SK-N-SH (cell line): ENCODE results near the gene ANTKMT. TPM values are rescaled to one million over a fixed set of nuclear protein-coding genes. Genes with fewer than 3 reads are reported as not detected.

Experiments
- CTCF ChIA-PET: fragments of 300-600, 350-600 bp; formaldehyde crosslinking; extraction: SDS; loops from one replicate; lab custom pipeline; 2021; lab: Yijun Ruan, JAX
- POLR2A ChIA-PET: fragments of 350-600 bp; sonication (Branson Sonifier 250); formaldehyde crosslinking; extraction: SDS; loops from one replicate; lab custom pipeline; 2020; ENCODE audit warnings: antibody characterized with exemption, inconsistent platforms; lab: Yijun Ruan, JAX
- DNase-seq: peaks from one replicate; pipeline ENCODE4 v3.0.0; 2012
- H2AFZ ChIP-seq: fragments of 200-600 bp; sonication (generic); 2 replicates; pipeline ENCODE4 v1.8.1; 2016; ENCODE audit warnings: antibody characterized with exemption, mild to moderate bottlenecking, low read depth
- H3F3A ChIP-seq: fragments of 200-600 bp; sonication (generic); replicated peaks from 2 replicates; pipeline ENCODE3; 2016; ENCODE audit warnings: antibody characterized with exemption, mild to moderate bottlenecking; ENCODE audit not compliant: insufficient read depth
- H3K27ac ChIP-seq, 2 experiments: fragments of 200-500 bp in 1 of 2; fragments of 200-600 bp in 1 of 2; sonication (Bioruptor generic) in 1 of 2; sonication (generic), shearing (Covaris generic) in 1 of 2; 2 replicates each; pipeline versions ENCODE4 v1.5.1 to v1.6.1; 2014 to 2016; ENCODE audit warnings: low read depth in 2 of 2, inconsistent platforms in 1 of 2, low read length in 1 of 2, mild to moderate bottlenecking in 1 of 2, mixed read lengths in 1 of 2
- H3K27me3 ChIP-seq: fragments of 200-600 bp; sonication (generic), shearing (Covaris generic); 2 replicates; pipeline ENCODE4 v1.6.1; 2016; ENCODE audit warnings: mixed run types; ENCODE audit not compliant: insufficient read depth
- H3K36me3 ChIP-seq, 2 experiments: fragments of 200-500 bp in 1 of 2; fragments of 200-600 bp in 1 of 2; sonication (Bioruptor generic) in 1 of 2; sonication (generic) in 1 of 2; replicated peaks in 1 of 2; 2 replicates each; pipeline versions ENCODE3 to v1.5.1; 2014 to 2016; ENCODE audit warnings: low read length in 1 of 2, mild to moderate bottlenecking in 1 of 2; ENCODE audit not compliant: insufficient read depth in 2 of 2, control insufficient read depth in 1 of 2
- H3K4me1 ChIP-seq, 2 experiments: fragments of 200-500 bp in 1 of 2; fragments of 200-600 bp in 1 of 2; sonication (Bioruptor generic) in 1 of 2; sonication (generic), shearing (Covaris generic) in 1 of 2; 2 replicates each; pipeline versions ENCODE4 v1.5.1 to v1.6.1; 2014 to 2016; ENCODE audit warnings: low read depth in 1 of 2, low read length in 1 of 2, mixed run types in 1 of 2; ENCODE audit not compliant: insufficient read depth in 2 of 2, control insufficient read depth in 1 of 2
- H3K4me2 ChIP-seq: fragments of 200-600 bp; sonication (generic), shearing (Covaris generic); 2 replicates; pipeline ENCODE4 v1.6.1; 2017; ENCODE audit warnings: mixed run types
- H3K4me3 ChIP-seq, 2 experiments: fragments of 200-500 bp in 1 of 2; fragments of 200-600 bp in 1 of 2; sonication (Bioruptor generic) in 1 of 2; sonication (generic), shearing (Covaris generic) in 1 of 2; 2 replicates each; pipeline versions ENCODE4 v1.5.1 to v1.8.1; 2014 to 2016; ENCODE audit warnings: low read depth in 2 of 2, inconsistent platforms in 1 of 2, low read length in 1 of 2, mild to moderate bottlenecking in 1 of 2, mixed read lengths in 1 of 2, moderate library complexity in 1 of 2
- H3K79me2 ChIP-seq: fragments of 200-600 bp; sonication (generic); 2 replicates; pipeline ENCODE4 v1.8.1; 2017; ENCODE audit warnings: mild to moderate bottlenecking; ENCODE audit not compliant: insufficient read depth
- H3K9ac ChIP-seq: fragments of 200-600 bp; sonication (generic); 2 replicates; pipeline ENCODE4 v1.6.1; 2017; ENCODE audit warnings: mixed run types
- H3K9me2 ChIP-seq: fragments of 200-600 bp; sonication (generic); 2 replicates; pipeline ENCODE4 v1.6.1; 2017; ENCODE audit warnings: mixed run types
- H3K9me3 ChIP-seq: fragments of 200-600 bp; sonication (generic); 2 replicates; pipeline ENCODE4 v1.6.1; 2017; ENCODE audit warnings: mixed run types, mild to moderate bottlenecking, moderate library complexity
- H4K20me1 ChIP-seq: fragments of 200-600 bp; sonication (generic); 2 replicates; pipeline ENCODE4 v1.6.1; 2017; ENCODE audit warnings: mild to moderate bottlenecking, mixed run types; ENCODE audit not compliant: insufficient read depth
- MAX ChIP-seq: IDR thresholded peaks from 2 replicates; pipeline ENCODE4 v1.4.0; 2012; ENCODE audit warnings: low read depth
- NFIC ChIP-seq: IDR thresholded peaks from 2 replicates; pipeline ENCODE4 v1.4.0; 2012; ENCODE audit warnings: borderline replicate concordance
- POLR2AphosphoS5 ChIP-seq: IDR thresholded peaks from 2 replicates; pipeline ENCODE4 v1.6.1; 2012; ENCODE audit warnings: low read depth, low read length
- RAD21 ChIP-seq: IDR thresholded peaks from 2 replicates; pipeline ENCODE4 v1.6.1; 2012; ENCODE audit warnings: mild to moderate bottlenecking, low read length
- REST ChIP-seq: IDR thresholded peaks from 2 replicates; pipeline ENCODE4 v1.6.1; 2012; ENCODE audit warnings: mild to moderate bottlenecking, low read depth, low read length, moderate library complexity
- SIN3A ChIP-seq: IDR thresholded peaks from 2 replicates; pipeline ENCODE4 v1.6.1; 2012; ENCODE audit warnings: low read depth, mild to moderate bottlenecking, low read length, moderate library complexity, borderline replicate concordance
- SMC3 ChIP-seq: IDR thresholded peaks from 2 replicates; pipeline ENCODE4 v1.6.1; 2012; ENCODE audit warnings: low read depth, low read length, improper control_type of control experiment
- TEAD4 ChIP-seq: IDR thresholded peaks from 2 replicates; pipeline ENCODE4 v1.4.0; 2012; ENCODE audit warnings: mild to moderate bottlenecking, borderline replicate concordance; ENCODE audit not compliant: insufficient read depth
- WGBS: methylation state at CpG from one replicate; pipeline ENCODE4 v1.1.6; 2017; ENCODE audit warnings: low lambda C conversion rate; 5-methylcytosine and 5-hydroxymethylcytosine counted together
- polyA plus RNA-seq, 3 experiments: library from polyadenylated mRNA; depleted of rRNA; stranded (reverse); fragments of >200 nt; gene quantifications; 2 replicates each; pipeline ENCODE4 v1.2.3, GENCODE V29; 2012
- TF ChIP-seq, protein P1 (sequence below): fragments of 200-600 bp; sonication (generic); IDR thresholded peaks from 2 replicates; pipeline ENCODE4 v1.6.1; 2017; ENCODE audit warnings: antibody characterized with exemption, mild to moderate bottlenecking, moderate library complexity
- TF ChIP-seq, protein P2 (sequence below): IDR thresholded peaks from 2 replicates; pipeline ENCODE4; 2012

ANTKMT gene
- polyA plus RNA-seq, 1 of the 3 experiments (the other 2 are of a cell fraction): 57.4 TPM

DNA sequence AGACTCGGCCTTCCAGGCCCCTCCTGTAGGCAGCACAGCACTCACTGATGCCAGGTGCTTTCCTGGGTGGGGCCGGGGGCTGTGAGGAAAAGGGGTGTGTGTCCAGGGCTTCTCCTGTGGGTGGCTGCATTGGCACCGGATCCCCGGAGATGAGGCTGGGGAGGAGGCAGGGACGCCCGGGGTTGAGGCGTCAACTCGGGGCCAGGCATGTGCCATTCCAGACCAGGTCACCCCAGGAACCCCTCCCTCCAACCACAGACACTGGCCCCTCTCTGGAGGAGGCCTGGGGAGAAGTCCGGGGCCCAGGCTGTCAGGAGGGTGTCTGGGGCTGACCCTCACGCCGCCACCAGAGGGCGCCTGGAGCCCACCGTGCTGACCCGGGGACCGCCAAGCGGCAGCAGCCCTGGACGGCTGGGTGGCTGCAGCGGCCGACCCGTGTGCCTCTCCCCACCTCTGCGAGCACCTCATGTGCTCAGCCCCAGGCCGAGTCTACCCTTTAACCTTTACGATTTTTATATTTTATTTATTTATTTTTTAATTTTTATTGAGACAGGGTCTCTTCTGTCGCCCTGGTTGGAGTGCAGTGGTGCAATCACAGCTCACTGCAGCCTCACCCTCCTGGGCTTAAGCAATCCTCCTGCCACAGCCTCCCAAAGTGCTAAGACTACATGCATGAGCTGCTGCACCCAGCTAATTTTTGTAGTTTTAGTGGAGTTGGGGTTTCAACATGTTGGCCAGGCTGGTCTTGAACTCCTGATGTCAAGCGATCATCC lies 9.2 kb upstream of the ANTKMT start:
- Histone ChIP-seq H3K9me3 (no peaks in the 10 kb centered on the region), H3K36me3 (no peaks in the 10 kb centered on the region), H3K27me3 (no peaks in the 10 kb centered on the region), H3K9me2 (no peaks in the 10 kb centered on the region), H3K27ac (peak overlapping the region in 1 of 2 experiments; percentile 67; a peak in 1 of 4 replicates), H3K9ac (no peak overlapping the region), H4K20me1 (peaks cover 6% of the 10 kb centered on the region; the same call in 1 of the 2 replicates), H3K4me1 (peaks cover 23 to 41% of the 10 kb centered on the region in 2 experiments; a peak in 2 of 4 replicates), H3K4me2 (peak overlapping the region; percentile 47; the same call in 1 of the 2 replicates), H2AFZ (no peak overlapping the region), H3K79me2 (0 out of 2 replicates have a peak, but pooled peaks cover 2% of the 10 kb centered on the region), H3K4me3 (peak overlapping the region in 1 of 2 experiments; percentile 37; a peak in 1 of 4 replicates)
- ChIA-PET CTCF (interaction anchor here (0.6 to 22.4 kb wide), 27 partner anchors 8 to 1513 kb away, joined by 3 to 358 read pairs (median 4); partner anchors contain the start of genes ANTKMT, CCDC78, CHTF18 and CIAO3), POLR2A (interaction anchor here (0.9 to 1.0 kb wide), 2 partner anchors 13 to 19 kb away, joined by 3 read pairs; no protein-coding TSS in a partner anchor)
- peak; percentile 93 for DNase-seq
- 15% methylated on average over 14 of the region's 25 CpGs for WGBS
- TF ChIP-seq, protein P1, sequence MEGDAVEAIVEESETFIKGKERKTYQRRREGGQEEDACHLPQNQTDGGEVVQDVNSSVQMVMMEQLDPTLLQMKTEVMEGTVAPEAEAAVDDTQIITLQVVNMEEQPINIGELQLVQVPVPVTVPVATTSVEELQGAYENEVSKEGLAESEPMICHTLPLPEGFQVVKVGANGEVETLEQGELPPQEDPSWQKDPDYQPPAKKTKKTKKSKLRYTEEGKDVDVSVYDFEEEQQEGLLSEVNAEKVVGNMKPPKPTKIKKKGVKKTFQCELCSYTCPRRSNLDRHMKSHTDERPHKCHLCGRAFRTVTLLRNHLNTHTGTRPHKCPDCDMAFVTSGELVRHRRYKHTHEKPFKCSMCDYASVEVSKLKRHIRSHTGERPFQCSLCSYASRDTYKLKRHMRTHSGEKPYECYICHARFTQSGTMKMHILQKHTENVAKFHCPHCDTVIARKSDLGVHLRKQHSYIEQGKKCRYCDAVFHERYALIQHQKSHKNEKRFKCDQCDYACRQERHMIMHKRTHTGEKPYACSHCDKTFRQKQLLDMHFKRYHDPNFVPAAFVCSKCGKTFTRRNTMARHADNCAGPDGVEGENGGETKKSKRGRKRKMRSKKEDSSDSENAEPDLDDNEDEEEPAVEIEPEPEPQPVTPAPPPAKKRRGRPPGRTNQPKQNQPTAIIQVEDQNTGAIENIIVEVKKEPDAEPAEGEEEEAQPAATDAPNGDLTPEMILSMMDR: peak; percentile 77
- TF ChIP-seq RAD21: peak; percentile 89
- TF ChIP-seq, protein P2, sequence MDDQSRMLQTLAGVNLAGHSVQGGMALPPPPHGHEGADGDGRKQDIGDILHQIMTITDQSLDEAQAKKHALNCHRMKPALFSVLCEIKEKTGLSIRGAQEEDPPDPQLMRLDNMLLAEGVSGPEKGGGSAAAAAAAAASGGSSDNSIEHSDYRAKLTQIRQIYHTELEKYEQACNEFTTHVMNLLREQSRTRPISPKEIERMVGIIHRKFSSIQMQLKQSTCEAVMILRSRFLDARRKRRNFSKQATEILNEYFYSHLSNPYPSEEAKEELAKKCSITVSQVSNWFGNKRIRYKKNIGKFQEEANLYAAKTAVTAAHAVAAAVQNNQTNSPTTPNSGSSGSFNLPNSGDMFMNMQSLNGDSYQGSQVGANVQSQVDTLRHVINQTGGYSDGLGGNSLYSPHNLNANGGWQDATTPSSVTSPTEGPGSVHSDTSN: no peak
- peak; percentile 82 for TF ChIP-seq SMC3
- peak; percentile 61; the same call in 1 of the 2 replicates for TF ChIP-seq SIN3A
- no peak for TF ChIP-seq REST
- TF ChIP-seq NFIC: no peak
- TF ChIP-seq POLR2AphosphoS5: no peak
- TF ChIP-seq TEAD4: no peak
- no peak for TF ChIP-seq MAX
- TF ChIP-seq, all 33 proteins: peak for 4
- H3F3A ChIP-seq: peaks cover 30% of the 10 kb centered on the region
